ENCODE data around the gene HSDL1.

Gene HSDL1

DNA sequence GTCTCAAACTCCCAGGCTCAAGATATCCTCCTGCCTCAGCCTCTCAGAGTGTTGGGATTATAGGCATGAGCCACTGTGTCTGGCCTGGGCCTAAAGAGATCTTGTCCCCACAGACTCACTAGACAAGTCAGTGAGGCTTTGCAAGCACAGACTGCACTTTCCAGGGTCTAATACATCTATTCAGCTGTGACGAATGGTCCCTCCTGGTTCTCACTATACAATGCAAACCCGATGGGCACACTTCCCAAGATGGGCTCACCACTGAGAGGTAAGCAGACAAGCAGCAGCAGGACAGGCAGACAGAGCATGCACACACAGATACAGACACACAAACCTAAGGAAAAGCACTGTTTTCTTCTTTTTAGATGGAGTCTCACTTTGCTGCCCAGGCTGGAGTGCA, 37.1 kb downstream of the HSDL1 start:
- DNase-seq (ENCODE audit: low spot score), result no peak

- no peak for DNase-seq (ENCODE audit: low spot score)
Measured at GRCh38 chr16:84105948-84106740, 38.8 kb downstream of the HSDL1 start.

DNA sequence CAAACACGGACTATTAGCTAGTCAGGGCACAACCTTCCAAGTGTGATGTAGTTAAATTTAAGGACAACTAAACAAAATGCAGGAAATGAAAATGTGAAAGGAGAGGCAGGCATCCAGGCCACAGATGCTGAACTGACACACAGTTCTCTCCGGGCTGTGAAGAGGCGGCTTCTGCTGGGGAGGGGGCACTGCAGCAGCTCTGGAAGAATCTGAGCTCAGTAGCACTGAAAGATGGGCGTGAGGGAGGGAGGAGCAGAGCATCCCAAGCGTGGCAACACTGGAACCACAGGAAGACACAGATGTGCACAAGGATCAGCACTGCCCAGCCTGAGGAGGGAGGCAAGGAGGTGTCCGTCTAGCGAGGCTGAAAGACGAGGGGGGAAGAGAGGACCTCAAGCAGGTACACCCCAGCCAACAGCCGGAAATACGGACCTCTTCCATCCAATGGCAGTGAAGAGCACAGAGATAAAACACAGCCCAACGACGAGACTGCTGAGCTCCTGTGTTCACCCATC, 39.6 kb downstream of the HSDL1 start:
- DNase-seq (ENCODE audit: low spot score), result no peak

DNA sequence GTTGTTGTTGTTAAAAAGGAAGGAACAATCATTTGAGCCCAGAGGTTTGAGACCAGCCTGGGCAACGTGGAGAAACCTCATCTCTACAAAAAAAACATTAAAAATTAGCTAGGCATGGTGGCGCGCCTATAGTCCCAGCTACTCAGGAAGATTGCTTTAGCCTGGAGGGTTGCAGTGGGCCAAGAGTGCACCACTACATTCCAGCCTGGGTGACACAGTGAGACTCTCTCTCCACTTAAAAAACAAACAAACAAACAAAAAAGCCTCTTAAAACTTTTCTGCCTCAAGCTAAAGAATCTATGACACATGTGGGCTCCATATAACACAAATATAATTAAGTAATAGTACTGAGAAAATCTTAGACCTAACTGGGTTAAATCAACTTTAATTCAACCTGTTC, 40.7 kb downstream of the HSDL1 start:
- DNase-seq (ENCODE audit: low spot score), result no peak

- DNase-seq (ENCODE audit: low spot score), result no peak
Measured at GRCh38 chr16:84103678-84104077, 41.3 kb downstream of the HSDL1 start.

DNA sequence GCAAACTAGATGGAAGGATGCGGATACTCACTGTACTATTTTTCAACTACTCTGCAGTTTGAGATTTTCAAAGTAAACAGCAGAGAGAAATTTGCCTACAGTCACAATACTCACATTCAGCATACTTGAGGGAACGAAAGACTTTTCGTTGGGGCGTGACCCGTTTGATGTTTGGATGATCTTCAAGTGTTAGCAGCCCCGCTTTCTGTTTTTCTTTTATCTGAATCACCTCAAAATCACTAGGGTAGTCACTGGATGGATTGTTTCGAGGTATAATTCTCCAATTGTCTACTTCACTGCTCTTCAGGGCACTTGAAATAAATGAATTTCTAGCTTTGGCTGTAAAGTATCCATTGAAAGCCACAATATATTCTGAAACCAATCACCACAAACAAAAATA, 46.0 kb downstream of the HSDL1 start:
- no peak for DNase-seq (ENCODE audit: low spot score)

DNA sequence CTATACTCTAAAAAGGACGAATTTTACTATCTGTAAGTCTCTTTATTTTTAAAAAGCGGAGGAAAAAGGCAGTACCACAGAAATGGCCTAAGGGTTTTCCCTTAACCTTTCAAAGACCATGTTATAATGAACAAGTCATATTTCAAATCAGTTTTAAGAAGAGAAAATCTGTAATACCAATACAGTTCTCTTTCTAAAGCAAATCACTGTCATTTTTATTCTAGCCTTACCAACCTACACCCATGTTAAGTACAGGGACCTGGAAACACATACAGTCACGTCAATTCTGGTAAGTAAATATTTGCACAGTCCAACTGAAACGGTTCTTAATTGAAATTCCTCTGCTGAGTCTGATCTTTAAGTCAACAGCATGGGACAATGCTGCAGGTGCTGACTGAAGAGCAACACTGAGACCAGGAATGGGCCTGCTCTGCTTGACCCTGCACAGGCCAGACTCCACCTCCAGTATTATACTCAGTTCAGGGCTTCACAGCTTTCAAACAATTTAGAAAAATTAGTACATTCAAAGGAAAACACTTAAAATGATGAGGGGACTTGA, 48.5 kb downstream of the HSDL1 start:
- no peak for DNase-seq (ENCODE audit: low spot score)

- peak; percentile 41 for DNase-seq (ENCODE audit: low spot score)
Measured at GRCh38 chr16:84095466-84095865, 49.5 kb downstream of the HSDL1 start.

GRCh38 chr16:84093879-84094270, 51.1 kb downstream of the HSDL1 start:
- peak; percentile 44 for DNase-seq (ENCODE audit: low spot score)

GRCh38 chr16:84093120-84093878, 51.7 kb downstream of the HSDL1 start:
- DNase-seq (ENCODE audit: low spot score), result no peak

DNA sequence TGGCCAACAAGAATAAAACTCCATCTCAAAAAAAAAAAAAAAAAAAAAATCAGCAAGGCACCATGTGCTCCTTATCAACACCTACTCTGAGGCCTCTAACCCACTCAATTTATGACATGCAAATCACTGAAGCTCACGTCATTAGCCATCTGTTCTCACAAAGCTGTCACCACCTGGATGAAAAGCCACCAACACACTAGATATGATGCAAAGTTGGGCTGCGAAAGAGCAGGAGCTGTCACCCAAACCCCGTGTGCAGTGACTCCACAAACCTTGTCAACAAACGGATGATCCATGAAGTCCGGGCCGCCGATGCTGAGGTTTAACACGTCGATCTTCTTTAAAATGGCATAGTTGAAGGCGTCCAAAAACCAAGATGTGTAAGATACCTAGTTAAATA, 53.5 kb downstream of the HSDL1 start:
- peak; percentile 87 for DNase-seq (ENCODE audit: low spot score)

DNA sequence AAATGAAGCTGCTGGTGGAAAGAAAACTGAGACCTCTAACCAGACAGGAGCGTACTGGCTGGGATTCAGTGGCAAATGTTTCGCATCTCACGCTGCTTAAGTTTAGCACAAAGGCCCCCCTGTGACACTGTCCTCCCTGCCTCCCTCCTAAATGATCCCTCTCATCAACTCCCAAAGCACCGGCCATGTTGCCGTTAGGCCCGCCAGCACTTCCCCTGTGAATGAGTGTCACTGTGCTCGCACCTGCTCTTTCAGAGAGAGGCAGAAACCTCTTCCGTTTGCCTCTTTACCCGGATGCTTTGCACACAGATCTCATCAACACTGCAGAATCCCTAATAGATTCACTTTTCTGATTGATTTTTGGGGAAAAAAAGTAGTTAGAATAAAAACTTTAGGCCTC, 54.8 kb downstream of the HSDL1 start:
- DNase-seq (ENCODE audit: low spot score), result peak; percentile 18

- DNase-seq (ENCODE audit: low spot score), result peak; percentile 56
Measured at GRCh38 chr16:84088695-84089395, 56.1 kb downstream of the HSDL1 start.

DNA sequence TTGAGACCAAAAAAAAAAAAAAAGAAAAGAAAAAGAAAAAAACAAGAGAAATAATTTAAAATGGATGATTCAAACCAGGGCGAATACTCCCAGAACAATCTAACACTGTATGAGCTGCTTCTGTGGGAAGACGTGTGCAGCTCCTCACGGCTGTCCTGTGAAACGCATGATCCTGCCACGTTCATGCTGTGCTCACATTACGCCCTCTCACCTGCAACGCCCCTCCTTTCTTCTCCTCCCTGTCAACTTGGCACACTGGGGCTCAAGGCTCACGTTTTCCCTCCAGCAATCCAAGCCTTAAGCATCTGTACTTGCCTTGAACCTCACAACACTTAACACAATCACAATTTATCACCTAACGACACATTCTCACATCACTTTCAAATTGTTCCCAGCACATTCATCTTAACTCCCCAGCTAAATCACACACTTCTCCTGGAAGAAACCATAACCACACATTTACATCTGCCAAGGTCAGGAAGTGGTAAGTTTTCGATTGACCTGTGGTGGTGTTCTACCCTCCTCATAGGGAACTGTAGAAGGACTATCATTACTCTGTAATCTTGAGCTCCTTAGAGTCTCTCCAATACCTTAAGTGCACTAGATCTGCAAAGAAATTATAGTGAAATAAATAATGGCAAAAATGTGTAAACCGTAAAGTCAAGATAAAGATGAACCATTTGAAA, 57.4 kb downstream of the HSDL1 start:
- DNase-seq (ENCODE audit: low spot score), result peak; percentile 44

- no peak for DNase-seq (ENCODE audit: low spot score)
Measured at GRCh38 chr16:84087001-84087400, 58.0 kb downstream of the HSDL1 start.

- peak; percentile 19 for DNase-seq (ENCODE audit: low spot score)
Measured at GRCh38 chr16:84086341-84086740, 58.6 kb downstream of the HSDL1 start.

DNA sequence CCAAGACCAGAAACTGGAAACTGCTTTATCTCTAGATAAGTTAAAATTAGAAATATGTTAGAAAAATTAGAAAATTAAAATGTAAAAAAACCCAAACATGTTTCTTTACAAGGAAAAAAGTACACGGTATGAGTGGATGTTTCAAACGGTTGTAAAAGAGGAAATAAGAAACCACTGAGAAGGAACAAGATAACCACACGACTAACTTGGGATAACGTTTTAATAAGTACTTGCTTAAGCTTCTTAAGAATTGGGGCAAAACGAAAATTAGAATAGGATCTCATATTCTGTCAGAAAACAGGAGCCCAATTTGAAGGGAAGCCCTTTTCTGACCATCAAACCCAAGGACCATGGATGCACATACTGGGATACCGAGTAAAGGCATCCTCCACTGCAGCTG, 59.2 kb downstream of the HSDL1 start:
- DNase-seq (ENCODE audit: low spot score), result no peak

DNA sequence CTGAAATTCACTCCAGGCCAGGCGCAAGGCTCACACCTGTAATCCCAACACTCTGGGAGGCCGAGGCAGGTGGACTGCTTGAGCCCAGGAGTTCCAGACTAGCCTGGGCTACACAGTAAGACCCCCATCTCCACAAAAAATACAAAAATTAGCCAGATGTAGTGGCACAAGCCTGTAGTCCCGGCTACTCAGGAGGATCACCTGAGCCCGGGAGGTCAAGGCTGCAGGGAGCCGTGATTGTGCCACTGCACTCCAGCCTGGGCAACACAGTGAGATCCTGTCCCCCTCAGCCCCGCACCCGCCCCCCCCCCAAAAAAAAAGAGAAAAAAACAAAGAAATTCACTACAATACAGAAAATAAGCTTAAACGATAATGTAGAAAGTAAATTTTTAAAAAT, 59.7 kb downstream of the HSDL1 start:
- DNase-seq (ENCODE audit: low spot score), result no peak

- peak; percentile 78 for DNase-seq (ENCODE audit: low spot score)
Measured at GRCh38 chr16:84084570-84085270, 60.3 kb downstream of the HSDL1 start.

GRCh38 chr16:84082835-84083569, 62.0 kb downstream of the HSDL1 start:
- no peak for DNase-seq (ENCODE audit: low spot score)

Measured in cerebellar cortex (tissue), 1 donor.